GM23338 (cell line): Measurements from ENCODE around the gene RCOR1. TPM values are rescaled to one million over a fixed set of nuclear protein-coding genes. Genes with fewer than 3 reads are reported as not detected.

Experiments used
- ATAC-seq: fragments of 200-7000 bp; cut with Tn5 transposase; 3 replicates; pipeline ENCODE4 v1.9.1; 2020
- DNase-seq: peaks from one replicate; pipeline ENCODE4 v3.0.0-alpha.2; 2015; ENCODE audit warnings: low spot score
- H2AFZ ChIP-seq: fragments of 200-600 bp; sonication (generic); 2 replicates; pipeline ENCODE4 v1.8.0; 2016; ENCODE audit warnings: antibody characterized with exemption, mild to moderate bottlenecking, moderate library complexity
- H3F3A ChIP-seq: fragments of 200-600 bp; sonication (generic); replicated peaks from 2 replicates; pipeline ENCODE4 v1.8.0; 2017; ENCODE audit warnings: antibody characterized with exemption, mixed run types, low read depth
- H3K27ac ChIP-seq: fragments of 200-600 bp; sonication (generic); 2 replicates; pipeline ENCODE4 v1.6.1; 2016; ENCODE audit warnings: low read depth
- H3K27me3 ChIP-seq: fragments of 200-600 bp; sonication (generic); 2 replicates; pipeline ENCODE4 v1.8.0; 2016; ENCODE audit warnings: mild to moderate bottlenecking, mixed run types, moderate library complexity; ENCODE audit not compliant: insufficient read depth
- H3K36me3 ChIP-seq: fragments of 200-600 bp; sonication (generic); 2 replicates; pipeline ENCODE4 v1.8.0; 2016; ENCODE audit warnings: mild to moderate bottlenecking; ENCODE audit not compliant: insufficient read depth
- H3K4me1 ChIP-seq: fragments of 200-600 bp; sonication (generic); 2 replicates; pipeline ENCODE4 v1.8.0; 2016; ENCODE audit warnings: mild to moderate bottlenecking, moderate library complexity; ENCODE audit not compliant: insufficient read depth
- H3K4me2 ChIP-seq: fragments of 200-600 bp; sonication (generic); 2 replicates; pipeline ENCODE4 v1.7.1; 2017; ENCODE audit warnings: mixed run types
- H3K4me3 ChIP-seq: fragments of 200-600 bp; sonication (generic); 2 replicates; pipeline ENCODE4 v1.6.1; 2016; ENCODE audit warnings: mixed run types
- H3K79me2 ChIP-seq: fragments of 200-600 bp; sonication (generic); replicated peaks from 2 replicates; pipeline ENCODE4 v1.8.0; 2017; ENCODE audit warnings: mild to moderate bottlenecking; ENCODE audit not compliant: insufficient read depth
- H3K9me2 ChIP-seq: fragments of 200-600 bp; sonication (generic); 2 replicates; pipeline ENCODE4 v1.8.0; 2017; ENCODE audit not compliant: insufficient read depth
- H4K20me1 ChIP-seq: fragments of 200-600 bp; sonication (generic); replicated peaks from 2 replicates; pipeline ENCODE4 v1.8.0; 2017; ENCODE audit warnings: mild to moderate bottlenecking; ENCODE audit not compliant: insufficient read depth
- H3K27ac Mint-ChIP-seq: 2 replicates; pipeline ENCODE4 v1.8.0; 2020; ENCODE audit warnings: inconsistent platforms, mild to moderate bottlenecking, moderate library complexity, mixed read lengths
- H3K27me3 Mint-ChIP-seq: 3 replicates; pipeline ENCODE4 v1.8.0; 2022; ENCODE audit warnings: low read depth, mild to moderate bottlenecking, moderate library complexity, mixed read lengths, inconsistent platforms; ENCODE audit not compliant: insufficient read depth, poor library complexity
- H3K36me3 Mint-ChIP-seq: 3 replicates; pipeline ENCODE4 v1.8.0; 2021; ENCODE audit warnings: low read depth, mild to moderate bottlenecking, inconsistent platforms, moderate library complexity, mixed read lengths
- H3K4me1 Mint-ChIP-seq: 3 replicates; pipeline ENCODE4 v1.8.0; 2020; ENCODE audit warnings: mild to moderate bottlenecking, inconsistent platforms, mixed read lengths
- H3K4me3 Mint-ChIP-seq: 3 replicates; pipeline ENCODE4 v1.8.0; 2021; ENCODE audit warnings: moderate library complexity, mild to moderate bottlenecking, inconsistent platforms, mixed read lengths
- H3K9me3 Mint-ChIP-seq: 3 replicates; pipeline ENCODE4 v1.8.0; 2020; ENCODE audit warnings: moderate library complexity, mild to moderate bottlenecking, inconsistent platforms, mixed read lengths
- CREB1 ChIP-seq: fragments of 250-450 bp; sonication (Bioruptor Pico); IDR thresholded peaks from 2 replicates; pipeline ENCODE4 v1.5.0; 2020; ENCODE audit warnings: low read depth, mild to moderate bottlenecking, moderate library complexity
- CTCF ChIP-seq, 2 experiments: fragments of 200-600 bp in 1 of 2; sonication (generic) in 1 of 2; conservative IDR thresholded peaks; 2 replicates each; pipeline versions ENCODE4 v1.5.1 to v1.6.1; 2016 to 2017; ENCODE audit warnings: antibody characterized with exemption in 2 of 2, low read depth in 2 of 2, mild to moderate bottlenecking in 2 of 2, moderate library complexity in 1 of 2
- EZH2 ChIP-seq: fragments of 200-600 bp; sonication (generic); IDR thresholded peaks from one replicate; pipeline ENCODE4 v1.8.0; 2017; ENCODE audit warnings: antibody characterized with exemption, mild to moderate bottlenecking, low read depth; ENCODE audit not compliant: unreplicated experiment
- EZH2phosphoT487 ChIP-seq: fragments of 200-600 bp; sonication (generic); IDR thresholded peaks from one replicate; pipeline ENCODE4 v1.8.1; 2018; ENCODE audit warnings: antibody characterized with exemption; ENCODE audit not compliant: unreplicated experiment
- JUNB ChIP-seq: IDR thresholded peaks from one replicate; pipeline ENCODE4 v1.6.1; 2016; ENCODE audit warnings: antibody characterized with exemption; ENCODE audit not compliant: unreplicated experiment
- NANOG ChIP-seq: IDR thresholded peaks from 2 replicates; pipeline ENCODE4 v1.6.1; 2016; ENCODE audit warnings: antibody characterized with exemption, borderline replicate concordance
- POLR2AphosphoS5 ChIP-seq: IDR thresholded peaks from 2 replicates; pipeline ENCODE4 v1.6.1; 2016; ENCODE audit warnings: antibody characterized with exemption, low read depth
- STAT1 ChIP-seq: IDR thresholded peaks from one replicate; pipeline ENCODE4 v1.6.1; 2016; ENCODE audit warnings: antibody characterized with exemption; ENCODE audit not compliant: unreplicated experiment
- ZNF114 ChIP-seq: fragments of 250-450 bp; sonication (Bioruptor Pico); IDR thresholded peaks from 2 replicates; pipeline ENCODE4 v1.5.0; 2020; ENCODE audit warnings: mild to moderate bottlenecking, moderate library complexity
- ZNF331 ChIP-seq: fragments of 250-450 bp; sonication (Bioruptor Pico); IDR thresholded peaks from 2 replicates; pipeline ENCODE4 v1.5.0; 2020; ENCODE audit warnings: low read depth, mild to moderate bottlenecking, moderate library complexity
- ZNF462 ChIP-seq: fragments of 250-450 bp; sonication (Bioruptor Pico); IDR thresholded peaks from 2 replicates; pipeline ENCODE4 v1.5.0; 2020; ENCODE audit warnings: mild to moderate bottlenecking, moderate library complexity
- polyA plus RNA-seq: library from polyadenylated mRNA; unstranded; fragments of >200 nt; fragmentation: Nextera tagmentation; extraction: Ambion mirVana; gene quantifications from 2 replicates; pipeline ENCODE4 v1.2.1, GENCODE V29; 2016
- total RNA-seq: library from RNA; depleted of rRNA; stranded (reverse); fragments of >200 nt; shearing (Covaris generic); gene quantifications from 2 replicates; pipeline ENCODE4 v1.2.3, GENCODE V29; 2014
- TF ChIP-seq, protein P1 (sequence below): IDR thresholded peaks from 2 replicates; pipeline ENCODE4 v1.6.1; 2016; ENCODE audit warnings: antibody characterized with exemption
- TF ChIP-seq, protein P2 (sequence below): IDR thresholded peaks from one replicate; pipeline ENCODE4 v1.6.1; 2018; ENCODE audit warnings: antibody characterized with exemption; ENCODE audit not compliant: unreplicated experiment

Gene RCOR1
- total and polyA plus RNA-seq, 2 experiments from 2014 or later: 7.6 to 26.1 TPM

GRCh38 chr14:102667703-102668102 is 75.3 kb downstream of the RCOR1 start:
- H4K20me1 ChIP-seq: no peaks in the 10 kb centered on the region; the same call in 1 of the 2 replicates
- no peak overlapping the region for H3K27ac Mint-ChIP-seq

More at GRCh38 chr14:102667703-102668102, 75.3 kb downstream of the RCOR1 start:
- DNase-seq (no peak), ATAC-seq (no peak)
- H2AFZ ChIP-seq: no peak overlapping the region
- H3K9me2 ChIP-seq: no peaks in the 10 kb centered on the region
- peaks cover 3% of the 10 kb centered on the region for H3K27me3 Mint-ChIP-seq
- H3K4me3 ChIP-seq: no peak overlapping the region
- H3K36me3 ChIP-seq: 0 out of 2 replicates have a peak, but pooled peaks cover 4% of the 10 kb centered on the region
- peak overlapping the region; percentile 4; the same call in 1 of the 2 replicates for H3K27ac ChIP-seq
- peaks cover 93% of the 10 kb centered on the region for H3K79me2 ChIP-seq
- H3K4me2 ChIP-seq: no peak overlapping the region
- H3F3A ChIP-seq: no peaks in the 10 kb centered on the region
- no peaks in the 10 kb centered on the region; the same call in 2 of the 3 replicates for H3K9me3 Mint-ChIP-seq
- H3K27me3 ChIP-seq: no peaks in the 10 kb centered on the region
- H3K36me3 Mint-ChIP-seq: peaks cover 5% of the 10 kb centered on the region
- H3K4me1 ChIP-seq: peaks cover 30% of the 10 kb centered on the region
- TF ChIP-seq STAT1 (no peak), ZNF462 (CRISPR knock-in tag) (no peak), EZH2 (no peak), ZNF114 (CRISPR knock-in tag) (no peak), CREB1 (no peak), EZH2phosphoT487 (no peak), NANOG (no peak), ZNF331 (CRISPR knock-in tag) (no peak), JUNB (no peak), POLR2AphosphoS5 (no peak), CTCF (conservative IDR thresholded peaks at IDR 0.05; ENCODE audit: low read depth in 2 of 2) (no peak)
- TF ChIP-seq, protein P1, sequence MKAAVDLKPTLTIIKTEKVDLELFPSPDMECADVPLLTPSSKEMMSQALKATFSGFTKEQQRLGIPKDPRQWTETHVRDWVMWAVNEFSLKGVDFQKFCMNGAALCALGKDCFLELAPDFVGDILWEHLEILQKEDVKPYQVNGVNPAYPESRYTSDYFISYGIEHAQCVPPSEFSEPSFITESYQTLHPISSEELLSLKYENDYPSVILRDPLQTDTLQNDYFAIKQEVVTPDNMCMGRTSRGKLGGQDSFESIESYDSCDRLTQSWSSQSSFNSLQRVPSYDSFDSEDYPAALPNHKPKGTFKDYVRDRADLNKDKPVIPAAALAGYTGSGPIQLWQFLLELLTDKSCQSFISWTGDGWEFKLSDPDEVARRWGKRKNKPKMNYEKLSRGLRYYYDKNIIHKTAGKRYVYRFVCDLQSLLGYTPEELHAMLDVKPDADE: no peak
- TF ChIP-seq, protein P2, sequence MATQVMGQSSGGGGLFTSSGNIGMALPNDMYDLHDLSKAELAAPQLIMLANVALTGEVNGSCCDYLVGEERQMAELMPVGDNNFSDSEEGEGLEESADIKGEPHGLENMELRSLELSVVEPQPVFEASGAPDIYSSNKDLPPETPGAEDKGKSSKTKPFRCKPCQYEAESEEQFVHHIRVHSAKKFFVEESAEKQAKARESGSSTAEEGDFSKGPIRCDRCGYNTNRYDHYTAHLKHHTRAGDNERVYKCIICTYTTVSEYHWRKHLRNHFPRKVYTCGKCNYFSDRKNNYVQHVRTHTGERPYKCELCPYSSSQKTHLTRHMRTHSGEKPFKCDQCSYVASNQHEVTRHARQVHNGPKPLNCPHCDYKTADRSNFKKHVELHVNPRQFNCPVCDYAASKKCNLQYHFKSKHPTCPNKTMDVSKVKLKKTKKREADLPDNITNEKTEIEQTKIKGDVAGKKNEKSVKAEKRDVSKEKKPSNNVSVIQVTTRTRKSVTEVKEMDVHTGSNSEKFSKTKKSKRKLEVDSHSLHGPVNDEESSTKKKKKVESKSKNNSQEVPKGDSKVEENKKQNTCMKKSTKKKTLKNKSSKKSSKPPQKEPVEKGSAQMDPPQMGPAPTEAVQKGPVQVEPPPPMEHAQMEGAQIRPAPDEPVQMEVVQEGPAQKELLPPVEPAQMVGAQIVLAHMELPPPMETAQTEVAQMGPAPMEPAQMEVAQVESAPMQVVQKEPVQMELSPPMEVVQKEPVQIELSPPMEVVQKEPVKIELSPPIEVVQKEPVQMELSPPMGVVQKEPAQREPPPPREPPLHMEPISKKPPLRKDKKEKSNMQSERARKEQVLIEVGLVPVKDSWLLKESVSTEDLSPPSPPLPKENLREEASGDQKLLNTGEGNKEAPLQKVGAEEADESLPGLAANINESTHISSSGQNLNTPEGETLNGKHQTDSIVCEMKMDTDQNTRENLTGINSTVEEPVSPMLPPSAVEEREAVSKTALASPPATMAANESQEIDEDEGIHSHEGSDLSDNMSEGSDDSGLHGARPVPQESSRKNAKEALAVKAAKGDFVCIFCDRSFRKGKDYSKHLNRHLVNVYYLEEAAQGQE: no peak
- H3K4me1 Mint-ChIP-seq: peaks cover 43% of the 10 kb centered on the region
- H3K4me3 Mint-ChIP-seq: no peak overlapping the region
